Activated CD4-positive, alpha-beta T cell treated with anti-CD3 and anti-CD28 coated beads, Interleukin-2, amount 50 U/mL, for 24 hours (primary cell): ENCODE data around the gene ACAP2.
"Not testable (repeated sequence)": the region's sequence is repeated elsewhere in the genome, so short reads cannot be mapped to it uniquely, and the experiment has no call there.

Experiments
- DNase-seq, 2 donors: peaks; one replicate each; pipeline ENCODE4 v3.0.0-alpha.2; 2020; ENCODE audit warnings: low read depth in 1 of 2, low spot score in 1 of 2

The ACAP2 gene

DNA sequence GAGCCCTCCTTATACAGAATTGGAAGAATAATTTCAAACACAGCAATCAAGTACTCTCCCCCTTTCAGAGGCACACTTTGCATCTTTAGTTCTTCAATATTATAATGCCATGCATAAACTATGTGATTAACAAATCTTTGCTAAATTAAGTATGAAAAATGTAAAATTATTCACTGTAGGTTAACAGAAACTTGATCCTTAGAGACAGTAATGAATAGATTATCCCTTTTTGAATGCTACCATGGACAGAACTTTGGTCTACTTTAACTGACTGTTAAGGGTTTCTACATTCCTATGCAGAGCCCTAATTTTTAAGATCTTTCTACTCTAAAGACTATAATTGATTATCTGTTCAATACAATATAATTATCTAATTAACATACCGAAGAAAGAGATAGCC is 146.2 kb downstream of the ACAP2 start:
- DNase-seq: no peak

DNA sequence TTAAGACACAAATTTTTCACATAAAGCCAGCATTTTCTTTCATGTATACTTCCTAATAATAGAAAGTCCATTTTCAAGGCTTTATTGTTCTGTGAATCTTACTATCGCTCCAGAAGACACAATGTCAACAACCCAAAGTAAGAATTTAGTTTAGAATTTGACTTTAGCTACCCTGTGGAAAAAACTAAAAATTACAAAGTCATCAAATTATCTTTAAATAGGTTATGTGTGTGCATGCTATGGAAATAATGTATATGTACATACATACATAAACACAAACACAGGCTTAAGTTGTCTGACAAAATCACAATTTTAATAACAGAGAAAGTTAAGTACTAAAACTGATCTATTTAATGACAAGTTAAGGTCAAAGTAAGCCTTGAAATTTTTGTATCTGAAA is 151.7 kb downstream of the ACAP2 start:
- DNase-seq: no peak

- not testable (repeated sequence) for DNase-seq
Measured at GRCh38 chr3:195290643-195291042, 152.2 kb downstream of the ACAP2 start.

DNA sequence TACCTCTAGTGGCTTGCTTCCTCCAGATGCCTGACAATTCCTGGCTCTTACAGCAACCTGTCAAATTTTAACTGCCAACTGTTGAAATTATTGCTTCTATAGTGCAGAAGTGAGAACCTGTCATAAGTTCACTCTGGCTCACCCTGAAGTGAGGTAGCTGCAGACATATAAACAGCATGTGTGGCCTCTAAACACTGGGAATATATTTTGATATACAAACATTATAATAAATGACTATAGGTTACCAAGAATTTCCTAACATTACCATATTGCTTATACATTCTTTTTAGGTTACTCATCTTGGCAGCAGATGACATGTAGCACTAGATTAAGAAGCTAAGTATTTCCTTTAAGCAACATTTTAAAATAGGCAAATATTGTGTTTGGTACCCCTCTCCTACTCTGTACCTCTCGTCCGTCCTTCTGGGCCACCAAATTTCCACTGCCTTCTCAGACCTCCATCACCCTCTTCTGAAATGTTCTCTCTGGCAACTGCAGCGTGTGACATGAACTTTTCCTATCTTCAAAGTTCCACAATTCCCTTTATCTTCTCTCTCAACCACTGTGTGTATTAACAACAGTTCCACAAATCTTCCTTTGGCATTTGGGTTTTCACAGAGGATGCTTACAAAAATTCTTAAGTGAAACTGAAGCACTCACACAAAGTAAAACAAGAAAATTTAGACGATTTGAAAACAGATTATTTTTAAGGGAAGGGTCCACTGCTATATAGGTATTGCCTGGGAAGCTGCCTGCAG is 156.5 kb downstream of the ACAP2 start:
- no peak for DNase-seq

DNA sequence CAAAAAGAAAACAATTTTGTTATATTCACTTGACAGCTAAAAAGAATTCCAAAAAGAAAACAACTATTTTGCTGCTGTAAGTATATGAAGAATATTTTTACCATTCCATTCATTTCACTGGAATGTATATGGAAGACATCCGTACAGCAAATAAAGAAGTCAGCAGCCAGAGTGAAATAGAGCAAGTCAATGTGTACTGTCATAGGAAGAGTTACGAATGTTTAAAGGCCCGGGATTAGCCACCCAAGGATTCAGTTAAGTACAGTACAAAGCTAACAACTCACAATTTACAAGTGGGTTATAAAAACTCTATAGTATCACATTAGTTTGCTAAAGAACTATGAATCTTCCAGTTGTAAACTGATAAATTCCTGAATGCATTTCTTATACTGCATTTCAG is 157.4 kb downstream of the ACAP2 start:
- no peak for DNase-seq

DNA sequence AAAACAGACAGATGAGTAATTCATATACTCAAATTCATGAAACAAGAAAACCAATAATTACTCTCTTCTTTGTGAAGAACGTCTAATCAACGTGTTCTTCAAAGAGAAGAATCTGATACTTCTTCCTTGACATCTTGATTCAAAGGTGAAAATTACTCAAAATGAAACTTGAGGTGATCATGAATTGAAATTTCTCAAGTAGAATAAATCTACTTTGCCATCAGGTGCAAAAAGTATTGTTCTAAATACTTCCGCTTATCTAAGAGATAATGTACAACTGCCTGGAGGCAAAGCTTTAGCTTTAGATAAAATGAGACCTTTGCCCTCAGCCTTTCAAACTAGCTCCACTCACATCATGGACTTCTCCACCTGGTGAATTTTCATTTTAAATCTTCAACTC is 158.0 kb downstream of the ACAP2 start:
- no peak for DNase-seq

DNA sequence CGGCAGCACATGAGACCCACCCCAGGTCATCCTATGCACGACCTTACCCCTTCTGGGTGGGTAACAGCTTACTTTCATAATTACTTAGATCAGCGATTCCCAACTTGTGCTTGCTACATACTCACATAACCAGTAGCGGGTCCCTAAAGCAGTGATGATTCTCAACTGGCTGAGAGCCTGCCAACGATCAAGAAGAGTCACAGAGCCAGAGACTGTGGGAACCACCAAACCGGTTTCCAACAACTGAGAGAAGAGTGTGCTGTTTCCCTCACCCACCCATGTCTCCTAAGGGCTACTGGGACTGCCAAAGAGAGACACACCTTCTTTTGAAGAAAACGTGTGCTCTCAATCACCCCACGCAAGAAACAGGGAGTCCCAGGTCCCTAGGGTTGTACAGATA is 159.9 kb downstream of the ACAP2 start:
- no peak for DNase-seq

- DNase-seq: no peak
Measured at GRCh38 chr3:195274259-195274966, 168.4 kb downstream of the ACAP2 start.

DNA sequence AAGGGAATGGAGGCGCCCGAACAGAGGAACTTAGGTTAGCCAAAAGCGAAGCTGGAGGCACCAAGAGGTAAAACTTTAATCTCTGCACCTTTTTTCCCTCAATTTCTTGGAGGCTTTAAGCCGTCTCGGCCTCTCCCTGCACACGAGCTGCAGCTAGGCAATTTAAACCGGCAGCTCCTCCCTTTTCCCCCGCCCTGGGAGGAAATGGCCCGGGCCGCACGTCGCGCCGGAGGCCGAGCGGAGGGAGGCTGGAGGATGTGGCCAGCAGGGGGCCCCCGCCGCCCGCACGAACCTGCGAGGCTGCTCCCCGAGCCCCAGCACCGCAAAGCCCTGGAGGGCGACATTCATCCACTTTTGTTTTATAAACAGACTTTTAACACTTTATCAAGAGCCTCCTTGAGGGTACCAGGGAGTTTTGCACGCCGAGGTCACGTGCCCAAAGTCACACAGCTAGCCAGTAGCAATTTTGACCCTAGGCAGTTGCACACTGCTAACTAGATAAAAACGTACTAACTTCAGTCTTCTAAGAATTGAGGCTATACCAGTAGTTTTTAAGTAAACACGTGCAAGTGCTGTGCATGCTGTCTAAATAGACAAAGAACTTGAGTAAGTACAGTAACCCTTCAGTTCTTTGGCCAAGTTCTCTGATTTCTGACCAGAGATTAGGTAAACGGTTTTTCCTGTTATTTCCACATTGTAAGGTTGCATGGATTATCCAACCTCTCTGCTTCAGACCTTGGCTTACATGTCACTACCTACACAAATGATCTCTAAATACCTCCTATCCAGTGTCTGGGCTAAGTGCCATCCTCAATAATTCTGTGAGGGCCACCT is 171.2 kb downstream of the ACAP2 start:
- DNase-seq: peak; percentile 82 to 84

- peak; percentile 77 to 83 for DNase-seq
Measured at GRCh38 chr3:195270817-195271409, 171.9 kb downstream of the ACAP2 start, which contains the start of gene XXYLT1. Gene XXYLT1, minus strand, starts transcription at chr3:195271159. Its CDS starts 101 bp downstream, at chr3:195271058.

DNA sequence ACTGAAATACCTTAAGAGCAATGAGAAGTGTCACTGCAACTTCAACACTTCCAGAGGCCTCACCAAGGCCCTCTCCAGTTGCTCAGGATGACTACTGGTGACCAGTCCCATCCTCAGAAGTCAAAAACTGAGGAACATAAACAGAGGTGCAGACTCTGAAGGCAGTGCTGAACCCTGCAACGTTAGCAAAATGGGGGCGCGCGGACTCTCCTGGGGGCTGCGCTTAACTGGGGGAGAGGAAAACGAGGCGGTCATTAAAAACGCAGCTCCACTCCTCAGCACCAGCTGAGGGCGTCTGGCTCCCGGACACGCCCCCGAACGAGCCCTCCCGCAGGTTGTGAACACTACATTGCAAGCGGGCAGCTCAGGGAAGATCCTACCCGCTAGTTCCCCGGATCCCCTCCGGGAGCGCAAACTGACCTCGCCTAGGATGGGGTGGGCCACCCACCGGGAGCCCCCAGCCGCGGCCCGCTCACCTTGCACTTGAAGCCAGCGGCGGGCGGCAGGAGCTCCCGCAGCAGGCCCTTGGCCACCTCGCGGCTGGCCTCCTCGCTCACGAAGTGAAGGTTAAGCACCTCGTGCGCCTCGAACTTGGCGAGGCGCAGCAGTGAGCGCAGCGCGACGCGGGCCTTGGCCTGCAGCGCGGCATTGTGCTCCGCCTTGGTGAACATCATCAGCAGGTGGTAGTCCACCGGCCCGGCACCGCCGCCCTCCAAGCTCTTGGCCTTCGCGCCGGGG is 172.6 kb downstream of the ACAP2 start:
- DNase-seq: no peak

DNA sequence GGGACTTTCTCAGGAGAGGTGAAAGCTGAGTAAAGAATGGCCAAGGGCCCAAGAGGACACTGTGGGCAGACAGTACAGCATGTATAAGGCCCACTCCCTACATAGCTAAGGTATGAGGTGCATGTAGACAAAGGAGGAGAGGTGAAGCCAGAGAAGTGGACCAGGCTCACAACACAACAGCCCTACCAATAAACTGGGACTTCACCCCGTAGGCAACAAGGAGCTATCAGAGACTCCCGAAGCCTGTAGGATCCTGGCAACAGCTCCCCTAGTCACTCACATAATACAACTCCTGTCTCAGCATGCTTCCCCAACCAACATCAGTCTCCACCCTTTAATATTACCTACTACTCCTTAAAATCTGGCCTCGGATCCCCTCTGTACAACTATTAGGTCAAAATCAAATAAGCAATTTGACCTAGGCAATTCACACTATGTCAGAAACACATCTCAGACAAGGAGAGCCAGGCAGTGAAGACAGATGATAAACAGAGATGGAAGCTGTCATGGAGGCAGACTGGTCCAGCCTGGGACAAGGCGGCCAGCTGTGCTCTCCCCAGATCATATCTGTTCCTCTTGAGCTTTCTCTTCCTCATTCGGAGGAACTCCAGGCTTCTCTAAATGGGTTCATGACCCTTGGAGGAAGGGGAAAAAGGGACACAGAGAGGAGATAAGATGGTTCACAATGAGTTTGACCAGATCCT is 173.3 kb downstream of the ACAP2 start:
- DNase-seq: no peak

DNA sequence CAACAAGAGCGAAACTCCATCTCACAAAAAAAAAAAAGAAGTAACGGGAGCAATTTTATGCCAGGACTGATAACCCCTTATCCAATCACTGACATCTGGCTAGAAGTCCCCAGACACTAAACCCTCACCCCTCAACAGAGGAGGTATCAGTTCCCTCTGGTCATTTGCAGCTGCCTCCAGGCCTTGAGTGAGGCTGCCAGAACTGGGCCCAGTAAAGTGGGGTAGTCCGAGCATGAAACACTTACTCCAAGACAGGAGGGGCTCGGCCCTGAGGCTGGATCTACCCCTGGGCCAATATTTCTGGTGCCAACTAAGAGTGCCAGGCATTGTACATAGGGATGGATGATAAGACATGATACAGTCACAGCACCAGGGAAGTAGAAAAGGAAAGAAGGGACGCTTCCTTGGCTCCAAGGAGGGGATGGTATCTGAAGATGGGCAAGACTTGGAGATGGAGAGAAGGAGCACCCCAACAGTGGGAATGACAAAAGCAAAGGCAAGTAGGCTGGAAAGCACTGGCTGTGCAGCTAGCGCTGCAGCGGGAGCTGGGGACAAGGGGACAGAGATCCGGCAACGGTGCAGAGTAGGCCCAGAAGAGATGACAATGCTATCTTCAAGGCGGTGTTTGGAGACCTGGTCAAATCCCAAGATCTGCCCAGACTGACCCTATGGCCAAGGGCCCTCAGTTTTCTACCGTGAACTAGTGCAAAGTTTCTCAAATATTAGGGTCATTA is 174.1 kb downstream of the ACAP2 start:
- DNase-seq: no peak

DNA sequence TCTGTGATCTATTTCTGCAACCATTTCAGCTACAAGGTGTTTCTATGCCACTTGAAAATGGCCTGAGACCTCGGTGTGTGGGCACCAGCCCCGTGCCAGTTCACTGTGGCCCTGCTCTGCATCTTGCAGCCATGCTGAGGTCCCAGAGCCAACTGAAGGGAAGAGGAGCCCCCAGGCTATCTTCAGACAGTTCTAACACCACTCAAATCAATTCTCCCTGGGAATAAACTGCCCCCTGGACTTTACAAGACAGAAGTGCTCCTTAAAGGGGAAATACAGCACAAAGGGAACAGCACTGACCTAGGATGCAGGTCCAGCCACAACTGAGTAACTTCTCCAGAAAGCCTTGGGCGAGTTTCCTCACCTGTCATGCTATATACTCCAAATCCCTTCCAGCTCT is 175.7 kb downstream of the ACAP2 start:
- no peak for DNase-seq

DNA sequence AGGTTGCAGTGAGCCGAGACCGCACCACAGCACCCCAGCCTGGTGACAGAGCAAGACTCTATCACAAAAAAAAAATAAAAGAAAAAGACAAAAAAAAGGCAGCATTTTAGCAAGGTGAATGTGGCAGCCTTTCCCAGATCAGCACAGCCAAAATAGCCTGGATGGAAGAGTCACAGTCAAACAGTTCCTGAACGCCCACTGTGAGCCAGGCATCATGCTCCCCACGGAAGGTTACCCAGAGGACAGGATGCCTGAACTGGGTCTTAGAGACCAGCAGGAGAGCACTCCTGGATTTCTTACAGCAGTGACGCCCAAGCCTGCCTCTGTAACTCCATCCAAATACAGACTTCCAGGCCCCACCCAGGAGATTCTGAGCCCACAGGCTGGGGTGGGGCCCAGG is 176.4 kb downstream of the ACAP2 start:
- DNase-seq: no peak

GRCh38 chr3:195265363-195265976 is 177.3 kb downstream of the ACAP2 start:
- no peak for DNase-seq

GRCh38 chr3:195263925-195264600 is 178.8 kb downstream of the ACAP2 start:
- no peak for DNase-seq

GRCh38 chr3:195263193-195263924 is 179.5 kb downstream of the ACAP2 start:
- no peak for DNase-seq
